ENCODE data around the gene RUNDC1.
"Not testable (repeated sequence)": the region's sequence is repeated elsewhere in the genome, so short reads cannot be mapped to it uniquely, and the experiment has no call there.

The RUNDC1 gene

GRCh38 chr17:42997984-42998938, 17.9 kb downstream of the RUNDC1 start, which contains the start of gene RPL27:
Gene RPL27 (plus strand): TSS chr17:42998419. CDS start chr17:42998751, 332 bp downstream.
- peak within 1 kb of the TSS; percentile 100 for H3K9ac ChIP-seq (ENCODE audit: low read depth, low read length, poor library complexity, severe bottlenecking)
- peaks cover 35% of the 10 kb centered on the region for H3K79me2 ChIP-seq (ENCODE audit: insufficient read depth, low read length)
- H3K27me3 ChIP-seq (ENCODE audit: insufficient read depth, low read length, poor library complexity, severe bottlenecking), result peaks cover 10% of the 10 kb centered on the region
- H2AFZ ChIP-seq (ENCODE audit: low read length), result peak within 1 kb of the TSS; percentile 91
- H3F3A ChIP-seq (ENCODE audit: low read depth), result peaks cover 2% of the 10 kb centered on the region; the same call in 1 of the 2 replicates
- H3K4me2 ChIP-seq (ENCODE audit: low read depth, low read length, poor library complexity, severe bottlenecking), result peak within 1 kb of the TSS; percentile 93
- no peaks in the 10 kb centered on the region for H3K9me2 ChIP-seq (replicated peaks; ENCODE audit: low read depth, low read length)
- H4K20me1 ChIP-seq (ENCODE audit: insufficient read depth, low read length, poor library complexity, severe bottlenecking), result peaks cover 28% of the 10 kb centered on the region
- peaks cover 20% of the 10 kb centered on the region; the same call in 1 of the 2 replicates for H3K36me3 ChIP-seq (ENCODE audit: insufficient read depth, low read length)
- H3K4me1 ChIP-seq (ENCODE audit: insufficient read depth, low read length, poor library complexity, severe bottlenecking), result peaks cover 22% of the 10 kb centered on the region
- H3K9me3 ChIP-seq (ENCODE audit: insufficient read depth, low read depth, low read length), result no peaks in the 10 kb centered on the region
- TF ChIP-seq EZH2phosphoT487 (IDR thresholded peaks at IDR 0.05; ENCODE audit: borderline replicate concordance) (no peak), CTCF (conservative IDR thresholded peaks at IDR 0.05; ENCODE audit: low read length) (peak; percentile 84)
- peak within 1 kb of the TSS; percentile 100 for H3K4me3 ChIP-seq (ENCODE audit: low read length, poor library complexity, severe bottlenecking)

- Histone ChIP-seq H3K4me1 (ENCODE audit: insufficient read depth, low read length, poor library complexity, severe bottlenecking) (peaks cover 22% of the 10 kb centered on the region), H3K27me3 (ENCODE audit: insufficient read depth, low read length, poor library complexity, severe bottlenecking) (peaks cover 10% of the 10 kb centered on the region), H3K9me2 (replicated peaks; ENCODE audit: low read depth, low read length) (no peaks in the 10 kb centered on the region), H3K9ac (ENCODE audit: low read depth, low read length, poor library complexity, severe bottlenecking) (peak overlapping the region; percentile 100), H4K20me1 (ENCODE audit: insufficient read depth, low read length, poor library complexity, severe bottlenecking) (peaks cover 28% of the 10 kb centered on the region), H3K9me3 (ENCODE audit: insufficient read depth, low read depth, low read length) (no peaks in the 10 kb centered on the region), H2AFZ (ENCODE audit: low read length) (no peak overlapping the region), H3K4me3 (ENCODE audit: low read length, poor library complexity, severe bottlenecking) (peak overlapping the region; percentile 100), H3K36me3 (ENCODE audit: insufficient read depth, low read length) (peaks cover 24% of the 10 kb centered on the region; the same call in 1 of the 2 replicates), H3F3A (ENCODE audit: low read depth) (peaks cover 2% of the 10 kb centered on the region; the same call in 1 of the 2 replicates), H3K4me2 (ENCODE audit: low read depth, low read length, poor library complexity, severe bottlenecking) (peak overlapping the region; percentile 93), H3K79me2 (ENCODE audit: insufficient read depth, low read length) (peaks cover 35% of the 10 kb centered on the region)
- TF ChIP-seq EZH2phosphoT487 (IDR thresholded peaks at IDR 0.05; ENCODE audit: borderline replicate concordance), result no peak
- TF ChIP-seq CTCF (conservative IDR thresholded peaks at IDR 0.05; ENCODE audit: low read length), result no peak
Measured at GRCh38 chr17:42999003-42999525, 18.7 kb downstream of the RUNDC1 start.

- Histone ChIP-seq H4K20me1 (ENCODE audit: insufficient read depth, low read length, poor library complexity, severe bottlenecking) (peaks cover 28% of the 10 kb centered on the region), H3K4me2 (ENCODE audit: low read depth, low read length, poor library complexity, severe bottlenecking) (peak overlapping the region; percentile 13), H3K4me1 (ENCODE audit: insufficient read depth, low read length, poor library complexity, severe bottlenecking) (peaks cover 22% of the 10 kb centered on the region), H3K9ac (ENCODE audit: low read depth, low read length, poor library complexity, severe bottlenecking) (peak overlapping the region; percentile 40), H3K36me3 (ENCODE audit: insufficient read depth, low read length) (peaks cover 24% of the 10 kb centered on the region; the same call in 1 of the 2 replicates), H3K79me2 (ENCODE audit: insufficient read depth, low read length) (peaks cover 35% of the 10 kb centered on the region)
- not testable (repeated sequence) for H3K27me3 ChIP-seq (ENCODE audit: insufficient read depth, low read length, poor library complexity, severe bottlenecking); H2AFZ ChIP-seq (ENCODE audit: low read length); H3F3A ChIP-seq (ENCODE audit: low read depth); H3K9me2 ChIP-seq (replicated peaks; ENCODE audit: low read depth, low read length); H3K9me3 ChIP-seq (ENCODE audit: insufficient read depth, low read depth, low read length); H3K4me3 ChIP-seq (ENCODE audit: low read length, poor library complexity, severe bottlenecking)
Measured at GRCh38 chr17:43000894-43001293, 20.5 kb downstream of the RUNDC1 start.

All from Loucy (cell line).